ENCODE results near the gene TPST1.

The TPST1 gene

DNA sequence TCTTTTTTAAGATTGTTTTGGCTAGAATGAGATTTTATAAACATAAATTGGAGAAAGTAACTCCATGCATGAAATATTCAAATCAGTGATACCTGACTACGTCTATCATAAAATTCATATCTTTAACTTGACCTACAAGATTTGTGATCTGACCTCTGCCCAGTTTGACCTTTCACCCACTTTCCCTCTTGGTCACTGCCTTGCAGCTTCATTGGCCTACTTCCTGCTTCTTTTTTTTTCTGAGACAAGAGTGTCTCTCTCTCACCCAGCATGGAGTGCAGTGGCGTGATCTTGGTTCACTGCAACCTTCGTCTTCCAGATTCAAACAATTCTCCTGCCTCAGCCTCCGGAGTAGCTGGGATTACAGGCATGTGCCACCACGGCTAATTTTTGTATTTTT, 28.5 kb downstream of the TPST1 start:
- POLR2A ChIA-PET (ENCODE audit: low non-redundant PET) = no interaction called here
- TF ChIP-seq, protein P1, sequence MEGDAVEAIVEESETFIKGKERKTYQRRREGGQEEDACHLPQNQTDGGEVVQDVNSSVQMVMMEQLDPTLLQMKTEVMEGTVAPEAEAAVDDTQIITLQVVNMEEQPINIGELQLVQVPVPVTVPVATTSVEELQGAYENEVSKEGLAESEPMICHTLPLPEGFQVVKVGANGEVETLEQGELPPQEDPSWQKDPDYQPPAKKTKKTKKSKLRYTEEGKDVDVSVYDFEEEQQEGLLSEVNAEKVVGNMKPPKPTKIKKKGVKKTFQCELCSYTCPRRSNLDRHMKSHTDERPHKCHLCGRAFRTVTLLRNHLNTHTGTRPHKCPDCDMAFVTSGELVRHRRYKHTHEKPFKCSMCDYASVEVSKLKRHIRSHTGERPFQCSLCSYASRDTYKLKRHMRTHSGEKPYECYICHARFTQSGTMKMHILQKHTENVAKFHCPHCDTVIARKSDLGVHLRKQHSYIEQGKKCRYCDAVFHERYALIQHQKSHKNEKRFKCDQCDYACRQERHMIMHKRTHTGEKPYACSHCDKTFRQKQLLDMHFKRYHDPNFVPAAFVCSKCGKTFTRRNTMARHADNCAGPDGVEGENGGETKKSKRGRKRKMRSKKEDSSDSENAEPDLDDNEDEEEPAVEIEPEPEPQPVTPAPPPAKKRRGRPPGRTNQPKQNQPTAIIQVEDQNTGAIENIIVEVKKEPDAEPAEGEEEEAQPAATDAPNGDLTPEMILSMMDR (conservative IDR thresholded peaks at IDR 0.05; ENCODE audit: low read depth) = no peak
- no peak for DNase-seq (ENCODE audit: low spot score)
- H3K27ac ChIP-seq = no peak overlapping the region
- CTCF ChIA-PET = no interaction called here

DNA sequence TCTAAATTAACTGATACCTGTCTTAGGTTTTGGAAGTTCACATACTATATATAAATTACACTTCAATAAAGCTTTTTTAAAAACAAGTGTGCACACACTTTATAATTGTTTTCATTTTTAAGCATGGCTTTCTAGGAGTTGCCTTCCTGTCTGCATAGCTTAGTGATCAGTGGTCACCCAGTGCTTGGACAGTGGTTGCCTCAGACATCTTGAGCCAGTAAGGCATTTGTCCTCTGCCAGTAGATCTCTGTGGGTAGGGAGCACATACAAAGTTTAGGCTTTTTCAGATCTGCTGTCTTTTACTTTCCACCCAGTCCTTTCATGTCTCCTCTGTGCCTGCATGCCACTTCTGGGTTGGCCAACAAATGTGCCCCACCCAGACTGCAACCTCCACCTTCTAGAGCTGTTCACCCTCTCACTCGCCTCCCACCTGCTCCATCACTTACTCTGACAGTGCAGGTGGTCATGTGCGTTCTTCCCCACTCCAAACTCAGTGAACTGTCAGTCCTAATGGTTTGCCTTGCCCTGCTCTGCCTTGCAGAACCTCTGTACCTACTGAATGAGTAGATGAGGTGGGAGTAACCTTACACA, 31.7 kb downstream of the TPST1 start:
- ChIA-PET CTCF (interaction anchor here (0.7 kb wide), 1 partner anchor 49 kb away, joined by 3 read pairs; no protein-coding TSS in a partner anchor), POLR2A (ENCODE audit: low non-redundant PET) (no interaction called here)
- TF ChIP-seq, protein P1 (conservative IDR thresholded peaks at IDR 0.05; ENCODE audit: low read depth) = no peak
- no peak overlapping the region for H3K27ac ChIP-seq
- no peak for DNase-seq (ENCODE audit: low spot score)

DNA sequence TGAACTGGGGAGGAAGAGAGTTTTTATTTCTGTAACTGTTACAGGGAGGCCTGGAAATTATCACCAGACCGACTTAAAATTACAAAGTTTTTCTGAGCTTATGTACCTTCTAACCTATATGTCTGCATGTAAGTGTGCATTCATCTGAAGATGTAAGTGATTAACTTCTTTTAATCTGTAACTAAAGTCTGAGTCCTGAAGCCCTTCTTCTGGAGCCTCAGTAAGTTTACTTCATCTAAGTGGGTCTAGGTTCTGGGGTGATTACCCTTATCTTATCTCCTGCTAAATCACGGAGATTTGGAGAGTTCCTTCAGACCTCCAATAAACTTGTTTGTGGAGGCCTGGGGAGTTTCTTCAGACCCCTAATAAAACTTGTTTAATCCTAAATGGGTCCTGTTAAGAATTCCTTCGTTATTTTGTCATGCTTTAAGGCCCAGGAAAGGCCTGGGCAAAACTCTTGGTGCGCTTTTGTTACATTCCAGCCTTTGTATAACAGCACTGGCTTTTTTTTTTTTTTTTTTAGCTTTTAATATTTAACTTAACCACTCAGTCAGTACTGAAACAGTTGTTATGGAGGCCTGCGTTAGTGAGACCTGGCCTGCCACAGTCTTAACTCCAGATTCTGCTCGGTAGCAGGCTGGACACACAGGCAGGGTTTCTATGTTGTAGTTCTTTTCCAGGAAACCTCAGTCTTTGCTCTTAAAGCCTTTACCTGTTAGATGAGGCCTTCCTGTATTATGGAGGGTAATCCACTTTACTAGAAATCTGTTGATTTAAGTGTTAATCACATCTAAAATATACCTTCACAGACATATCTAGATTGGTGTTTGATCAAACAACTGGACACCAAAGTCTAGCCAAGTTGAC, 33.0 kb downstream of the TPST1 start:
- POLR2A ChIA-PET (ENCODE audit: low non-redundant PET) = interaction anchor here (0.6 kb wide), 1 partner anchor 213 kb away, joined by 5 read pairs; no protein-coding TSS in a partner anchor
- H3K27ac ChIP-seq = no peak overlapping the region
- TF ChIP-seq, protein P1 (conservative IDR thresholded peaks at IDR 0.05; ENCODE audit: low read depth) = no peak
- no peak for DNase-seq (ENCODE audit: low spot score)
- CTCF ChIA-PET = no interaction called here

DNA sequence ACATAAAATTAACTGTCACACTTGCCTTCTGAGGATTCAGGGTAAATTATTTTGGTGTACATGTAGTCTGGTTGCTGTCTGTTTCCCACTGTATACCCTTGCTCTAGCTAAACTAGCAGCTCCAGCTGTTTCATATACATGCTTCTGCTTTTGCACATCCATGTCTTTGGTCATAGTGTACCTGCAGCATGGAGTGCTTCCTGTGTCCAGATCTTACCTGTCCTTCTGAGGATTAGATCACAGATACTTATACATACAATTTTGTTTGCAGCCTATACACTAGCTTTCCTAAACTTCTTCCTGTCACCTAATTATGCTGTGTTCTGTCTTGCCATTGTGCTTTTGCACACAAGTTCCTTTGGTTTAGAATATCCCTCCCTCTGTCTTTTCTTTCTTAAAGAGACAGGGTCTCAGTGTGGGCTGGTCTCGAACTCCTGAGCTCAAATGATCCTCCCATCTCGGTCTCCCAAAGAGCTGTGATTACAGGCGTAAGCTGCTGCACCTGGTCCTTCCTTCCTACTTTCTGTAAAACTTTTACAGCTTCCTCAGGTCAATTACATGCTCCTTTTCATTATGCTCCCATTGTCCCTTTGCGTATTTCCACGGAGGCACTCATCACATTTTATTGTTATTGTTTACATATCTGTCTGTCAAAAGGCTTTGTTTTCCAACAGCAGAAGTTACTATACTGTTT, 33.8 kb downstream of the TPST1 start:
- ChIA-PET CTCF (interaction anchor here (0.5 kb wide), 1 partner anchor 633 kb away, joined by 6 read pairs; no protein-coding TSS in a partner anchor), POLR2A (ENCODE audit: low non-redundant PET) (interaction anchor here (0.6 kb wide), 1 partner anchor 213 kb away, joined by 5 read pairs; no protein-coding TSS in a partner anchor)
- TF ChIP-seq, protein P1 (conservative IDR thresholded peaks at IDR 0.05; ENCODE audit: low read depth) = no peak
- no peak overlapping the region for H3K27ac ChIP-seq
- DNase-seq (ENCODE audit: low spot score) = no peak

DNA sequence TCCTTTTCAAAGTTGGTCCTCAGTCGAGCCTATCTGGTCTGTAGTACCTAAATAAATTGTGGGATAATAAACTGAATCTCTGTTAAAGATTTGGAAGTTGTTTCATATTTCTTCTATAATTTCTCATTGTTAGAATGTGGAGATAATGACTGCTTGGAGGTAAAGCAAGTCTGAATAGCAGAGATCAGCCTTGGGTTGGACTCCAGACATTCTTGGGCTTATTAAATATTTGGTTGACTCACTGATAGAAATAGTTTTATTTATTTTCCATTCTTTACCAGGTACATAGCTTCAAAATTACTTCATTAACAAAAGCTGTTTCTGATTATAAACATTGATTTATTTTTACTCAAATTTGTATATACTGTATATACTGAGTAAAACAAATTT, 34.3 kb downstream of the TPST1 start:
- CTCF ChIA-PET = interaction anchor here (0.5 to 0.7 kb wide), 2 partner anchors 35 to 633 kb away, joined by 4 to 6 read pairs; no protein-coding TSS in a partner anchor
- POLR2A ChIA-PET (ENCODE audit: low non-redundant PET) = no interaction called here
- no peak for DNase-seq (ENCODE audit: low spot score)
- TF ChIP-seq, protein P1 (conservative IDR thresholded peaks at IDR 0.05; ENCODE audit: low read depth) = no peak
- H3K27ac ChIP-seq = no peak overlapping the region

GRCh38 chr7:66245008-66245407, 39.9 kb downstream of the TPST1 start:
- H3K27ac ChIP-seq = no peak overlapping the region
- CTCF ChIA-PET = no interaction called here
- TF ChIP-seq, protein P1 (conservative IDR thresholded peaks at IDR 0.05; ENCODE audit: low read depth) = no peak
- DNase-seq (ENCODE audit: low spot score) = no peak
- POLR2A ChIA-PET (ENCODE audit: low non-redundant PET) = no interaction called here

All from RWPE1 (cell line).